ENCODE data around the gene ATP6AP1.

- TF ChIP-seq RAD21 (IDR thresholded peaks at IDR 0.05; ENCODE audit: insufficient read depth, low read depth, low read length) (no peak), SREBF2 (IDR thresholded peaks at IDR 0.05; ENCODE audit: low read length) (no peak), TBL1XR1 (IDR thresholded peaks at IDR 0.05; ENCODE audit: low read depth, low read length) (no peak), CTCF (IDR thresholded peaks at IDR 0.05 in 2 of 3, conservative IDR thresholded peaks at IDR 0.05 in 1 of 3; ENCODE audit: control insufficient read depth in 2 of 3, extremely low read depth in 1 of 3, insufficient read depth in 1 of 3, low read depth in 3 of 3, low read length in 3 of 3) (no peak), POLR2AphosphoS5 (IDR thresholded peaks at IDR 0.05; ENCODE audit: low read length) (no peak), ZNF274 (IDR thresholded peaks at IDR 0.05; ENCODE audit: insufficient read depth, insufficient read length) (no peak), USF1 (IDR thresholded peaks at IDR 0.05; ENCODE audit: borderline replicate concordance, extremely low read length, insufficient read depth, low read depth, low read length) (no peak)
Observed at GRCh38 chrX:154432210-154432609, 3.7 kb downstream of the ATP6AP1 start.

Data from GM12878 (cell line).